ENCODE results near the gene TMSB4X.
"Not testable (repeated sequence)": the region's sequence is repeated elsewhere in the genome, so short reads cannot be mapped to it uniquely, and the experiment has no call there.

GRCh38 chrX:12963210-12963850, 11.6 kb upstream of the TMSB4X start:
- TF ChIP-seq EZH2 (IDR thresholded peaks at IDR 0.05; ENCODE audit: borderline replicate concordance, low read depth, low read length, severe bottlenecking); CTCF (IDR thresholded peaks at IDR 0.05; ENCODE audit: extremely low read depth in 1 of 2, insufficient read depth in 1 of 2, low read depth in 1 of 2, low read length in 2 of 2); POLR2A (IDR thresholded peaks at IDR 0.05; ENCODE audit: low read depth, low read length); MAX (IDR thresholded peaks at IDR 0.05; ENCODE audit: insufficient read depth, insufficient read length): not testable (repeated sequence)

Data from endothelial cell of umbilical vein (primary cell).